Stimulated activated naive CD8-positive, alpha-beta T cell treated with anti-CD3 and anti-CD28 coated beads, Interleukin-15, Interleukin-2, amounts not matched to agents 100 ng/mL and 50 ng/mL, for 24 hours (primary cell): ENCODE results near the gene ARL14EPL.
"Not testable (repeated sequence)": the region's sequence is repeated elsewhere in the genome, so short reads cannot be mapped to it uniquely, and the experiment has no call there.

Source experiments
- H3K27ac Mint-ChIP-seq: one replicate; pipeline ENCODE4 v1.8.0; 2021; ENCODE audit warnings: mild to moderate bottlenecking, mixed read lengths
- H3K27me3 Mint-ChIP-seq: one replicate; pipeline ENCODE4 v1.8.0; 2021; ENCODE audit warnings: mixed read lengths
- H3K36me3 Mint-ChIP-seq: one replicate; pipeline ENCODE4 v1.8.0; 2021; ENCODE audit warnings: low read depth, mixed read lengths
- H3K4me1 Mint-ChIP-seq: one replicate; pipeline ENCODE4 v1.8.0; 2021; ENCODE audit warnings: low read depth, mixed read lengths
- H3K4me3 Mint-ChIP-seq: one replicate; pipeline ENCODE4 v1.8.0; 2021; ENCODE audit warnings: mild to moderate bottlenecking, mixed read lengths
- H3K9me3 Mint-ChIP-seq: one replicate; pipeline ENCODE4 v1.8.0; 2021; ENCODE audit warnings: mixed read lengths

ARL14EPL gene

DNA sequence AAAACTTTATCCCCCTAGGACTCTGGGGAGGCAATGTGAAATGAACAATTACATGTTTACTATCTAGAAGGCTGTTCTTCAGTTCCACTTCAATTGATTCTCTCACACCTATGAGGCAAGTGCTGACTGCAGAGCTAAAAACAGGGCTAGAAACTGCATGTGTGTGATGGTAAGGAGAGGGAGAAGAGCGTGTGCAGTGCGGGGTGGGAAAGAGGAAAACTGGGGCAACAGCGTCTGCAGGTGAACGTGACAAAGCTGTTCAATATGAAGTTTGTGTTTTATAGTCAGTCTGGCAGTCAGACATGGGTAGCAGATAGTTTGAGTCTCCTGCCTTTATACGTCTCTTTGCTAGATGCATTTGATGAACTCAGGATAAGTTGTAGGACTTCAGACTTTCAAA, 45.9 kb downstream of the ARL14EPL start:
- Mint-ChIP-seq H3K27ac (no peak overlapping the region), H3K4me1 (peaks cover 44% of the 10 kb centered on the region), H3K4me3 (no peak overlapping the region), H3K9me3 (peaks cover 13% of the 10 kb centered on the region), H3K36me3 (peaks cover 17% of the 10 kb centered on the region), H3K27me3 (peaks cover 4% of the 10 kb centered on the region)

DNA sequence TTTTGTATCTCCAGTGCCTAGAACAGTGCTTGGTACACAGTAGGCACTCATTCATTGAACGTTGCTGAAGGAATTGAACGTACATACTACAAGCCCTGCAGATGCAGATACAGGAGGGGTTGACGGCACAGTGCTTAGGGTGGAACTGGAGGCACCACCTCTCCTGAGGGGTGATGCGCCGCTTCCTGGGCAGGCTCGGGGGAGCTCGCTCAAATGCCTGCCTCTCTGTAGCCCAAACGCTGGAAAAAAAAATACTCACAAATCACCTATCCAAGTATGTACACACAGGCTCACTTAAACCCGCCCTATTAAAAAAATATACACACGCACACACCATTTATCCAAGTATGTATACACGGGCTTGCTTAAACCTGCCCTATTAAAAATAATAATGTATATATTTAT, 52.0 kb downstream of the ARL14EPL start:
- peaks cover 41% of the 10 kb centered on the region for H3K36me3 Mint-ChIP-seq
- H3K9me3 Mint-ChIP-seq, result no peaks in the 10 kb centered on the region
- peak overlapping the region; percentile 94 for H3K27ac Mint-ChIP-seq
- peaks cover 47% of the 10 kb centered on the region for H3K4me1 Mint-ChIP-seq
- H3K4me3 Mint-ChIP-seq, result peak overlapping the region; percentile 90
- no peaks in the 10 kb centered on the region for H3K27me3 Mint-ChIP-seq

DNA sequence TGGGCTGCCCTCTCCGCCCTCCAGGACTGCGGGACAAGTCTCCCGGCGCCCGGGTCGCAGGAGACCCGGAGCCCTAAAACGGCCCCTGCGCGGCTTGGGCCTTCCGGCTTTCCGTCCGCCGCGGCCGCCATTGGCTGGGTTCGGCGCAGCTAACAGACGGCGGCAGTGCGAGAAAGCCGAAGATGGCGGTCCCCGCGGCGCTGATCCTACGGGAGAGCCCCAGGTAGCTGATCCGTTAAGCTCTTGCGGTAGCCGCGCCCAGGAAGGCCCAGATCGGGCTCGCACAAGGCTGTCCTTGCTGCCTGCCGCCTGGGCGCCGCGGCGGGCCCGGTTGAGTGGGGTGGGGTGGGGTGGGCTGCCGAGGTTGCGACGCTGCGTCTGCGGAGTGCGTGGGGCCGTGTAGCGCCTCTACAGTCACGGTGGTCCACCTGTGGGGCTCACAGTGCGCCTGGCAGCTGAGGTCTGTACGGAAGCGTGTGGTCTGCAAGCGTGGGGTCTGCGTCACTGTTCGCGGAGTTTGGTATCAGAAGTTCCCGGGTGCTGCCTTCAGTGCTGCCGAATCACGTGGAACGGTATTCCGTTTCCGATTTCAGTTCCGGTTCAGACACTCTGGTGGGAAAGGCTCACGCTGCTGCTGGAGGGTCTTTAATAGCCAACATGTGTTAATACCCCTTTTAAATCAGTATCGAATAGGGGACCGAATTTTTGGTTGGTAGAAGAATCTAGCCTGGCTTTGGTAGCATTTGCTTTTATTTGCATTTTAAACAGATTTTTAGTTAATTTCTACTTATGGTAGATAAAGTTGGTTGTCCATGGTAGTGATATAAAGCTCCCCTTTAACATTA, 52.8 kb downstream of the ARL14EPL start, which contains the start of gene COMMD10:
COMMD10 (plus strand) TSS at position 155 of the 845 bp plus-strand sequence.
- peaks cover 47% of the 10 kb centered on the region for H3K4me1 Mint-ChIP-seq

DNA sequence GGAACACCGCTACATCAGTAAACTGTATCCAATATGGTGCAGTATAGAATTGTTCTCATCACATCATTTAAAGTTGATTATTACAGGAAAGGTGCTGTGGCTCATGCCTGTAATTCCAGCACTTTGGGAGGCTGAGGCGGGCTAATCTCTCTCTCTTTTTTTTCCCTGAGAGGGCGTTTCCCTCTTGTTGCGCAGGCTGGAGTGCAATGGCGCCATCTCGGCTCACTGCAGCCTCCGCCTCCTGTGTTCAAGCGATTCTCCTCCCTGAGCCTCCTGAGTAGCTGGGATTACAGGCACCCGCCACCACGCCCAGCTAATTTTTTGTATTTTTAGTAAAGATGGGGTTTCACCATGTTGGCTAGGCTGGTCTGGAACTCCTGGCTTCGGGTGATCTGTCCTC, 54.0 kb downstream of the ARL14EPL start:
- Mint-ChIP-seq H3K4me1 (peaks cover 47% of the 10 kb centered on the region), H3K4me3 (peak overlapping the region; percentile 64), H3K36me3 (peaks cover 42% of the 10 kb centered on the region)
- H3K27me3 Mint-ChIP-seq, H3K9me3 Mint-ChIP-seq, H3K27ac Mint-ChIP-seq: not testable (repeated sequence)

More for the DNA sequence above, 52.8 kb downstream of the ARL14EPL start, which contains the start of gene COMMD10:
- no peaks in the 10 kb centered on the region for H3K27me3 Mint-ChIP-seq
- peak within 1 kb of the TSS; percentile 90 for H3K4me3 Mint-ChIP-seq
- no peaks in the 10 kb centered on the region for H3K9me3 Mint-ChIP-seq
- H3K27ac Mint-ChIP-seq, result peak within 1 kb of the TSS; percentile 94
- H3K36me3 Mint-ChIP-seq, result peaks cover 45% of the 10 kb centered on the region

DNA sequence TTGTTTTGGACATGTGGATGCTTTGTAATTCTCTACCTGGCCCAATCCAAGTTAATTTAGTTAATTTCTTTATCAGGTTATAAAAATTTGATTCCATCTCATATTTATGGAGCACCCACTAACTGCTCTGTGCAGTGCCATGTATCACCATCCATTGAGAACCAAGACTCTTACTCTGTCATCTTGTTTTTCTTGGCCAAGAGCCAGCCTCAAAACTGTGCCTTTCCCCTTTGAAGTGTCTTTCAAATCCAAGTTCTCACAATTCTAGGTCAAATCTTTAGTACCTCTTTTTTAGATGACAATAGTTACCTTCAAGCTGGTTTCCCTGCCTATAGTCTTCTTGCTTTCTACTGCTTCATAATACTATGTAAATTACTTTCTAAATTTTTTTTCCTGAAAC, 55.8 kb downstream of the ARL14EPL start:
- H3K36me3 Mint-ChIP-seq, result peaks cover 44% of the 10 kb centered on the region
- H3K27ac Mint-ChIP-seq, result no peak overlapping the region
- peaks cover 32% of the 10 kb centered on the region for H3K4me1 Mint-ChIP-seq

DNA sequence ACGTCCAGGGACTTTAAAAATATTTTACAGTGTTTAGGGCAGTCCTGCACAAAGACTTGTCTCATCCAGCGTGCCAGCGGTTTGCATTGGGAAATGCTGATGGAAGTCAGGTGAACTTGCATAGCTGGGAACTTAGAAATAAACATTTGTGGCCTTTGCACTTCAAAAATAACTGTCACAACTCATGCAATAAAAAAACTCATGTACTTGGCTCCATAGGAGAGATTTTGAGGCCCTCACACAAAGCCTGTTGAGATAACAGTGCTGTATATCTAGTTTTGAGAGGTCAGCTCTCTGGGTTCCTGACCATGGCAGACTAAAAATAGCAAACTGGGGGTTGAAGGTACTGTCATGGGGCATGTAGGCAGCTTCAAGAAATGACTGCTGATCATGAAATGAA, 58.0 kb downstream of the ARL14EPL start:
- H3K4me1 Mint-ChIP-seq, result peaks cover 22% of the 10 kb centered on the region
- H3K9me3 Mint-ChIP-seq, result no peaks in the 10 kb centered on the region
- no peak overlapping the region for H3K27ac Mint-ChIP-seq
- no peaks in the 10 kb centered on the region for H3K27me3 Mint-ChIP-seq
- H3K36me3 Mint-ChIP-seq, result peaks cover 54% of the 10 kb centered on the region
- no peak overlapping the region for H3K4me3 Mint-ChIP-seq

More for the DNA sequence above, 55.8 kb downstream of the ARL14EPL start:
- H3K9me3 Mint-ChIP-seq, result no peaks in the 10 kb centered on the region
- H3K27me3 Mint-ChIP-seq, result no peaks in the 10 kb centered on the region
- no peak overlapping the region for H3K4me3 Mint-ChIP-seq

DNA sequence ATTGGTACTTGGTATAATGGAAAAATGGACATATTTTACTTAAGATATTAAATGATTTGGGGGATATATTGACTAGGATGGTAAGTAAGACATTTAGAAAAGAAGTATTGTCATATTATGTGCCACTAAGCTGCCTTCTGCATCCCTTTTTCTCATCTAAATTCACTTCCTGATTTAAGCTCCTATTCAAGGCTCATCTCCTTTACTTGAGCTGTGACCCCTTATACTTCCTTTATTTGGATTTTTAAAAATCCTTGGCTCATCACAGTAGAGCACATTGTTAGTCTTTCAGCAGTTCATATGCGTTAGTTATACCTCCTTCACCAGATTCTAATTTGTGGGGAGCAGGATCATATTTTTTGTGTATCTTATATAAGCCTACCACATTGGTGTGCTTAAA, 59.1 kb downstream of the ARL14EPL start:
- Mint-ChIP-seq H3K36me3 (peaks cover 65% of the 10 kb centered on the region), H3K27me3 (no peaks in the 10 kb centered on the region), H3K4me3 (no peak overlapping the region)

DNA sequence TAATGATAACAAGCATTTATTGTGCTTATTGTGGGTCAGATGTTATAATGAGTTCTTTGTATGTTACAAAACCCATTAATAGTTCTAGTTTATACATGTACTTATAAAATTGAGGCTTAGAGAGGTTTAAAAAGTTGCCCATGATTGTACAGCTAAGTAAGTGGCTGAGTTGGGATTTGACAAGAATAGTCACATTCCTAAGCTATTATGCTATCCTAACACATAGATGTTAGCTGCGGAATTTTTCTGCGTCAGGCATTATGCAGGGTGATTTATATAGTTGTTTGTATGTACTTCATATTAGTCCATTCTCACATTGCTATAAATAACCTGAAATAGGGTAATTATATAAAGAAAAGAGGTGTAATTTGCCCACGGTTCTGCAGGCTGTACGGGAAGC, 65.0 kb downstream of the ARL14EPL start:
- H3K4me1 Mint-ChIP-seq, result no peaks in the 10 kb centered on the region
- no peak overlapping the region for H3K27ac Mint-ChIP-seq
- no peak overlapping the region for H3K4me3 Mint-ChIP-seq
- peaks cover 88% of the 10 kb centered on the region for H3K36me3 Mint-ChIP-seq
- H3K27me3 Mint-ChIP-seq, result no peaks in the 10 kb centered on the region
- no peaks in the 10 kb centered on the region for H3K9me3 Mint-ChIP-seq

More for the DNA sequence above, 59.1 kb downstream of the ARL14EPL start:
- H3K4me1 Mint-ChIP-seq, result peaks cover 15% of the 10 kb centered on the region
- no peaks in the 10 kb centered on the region for H3K9me3 Mint-ChIP-seq
- no peak overlapping the region for H3K27ac Mint-ChIP-seq

DNA sequence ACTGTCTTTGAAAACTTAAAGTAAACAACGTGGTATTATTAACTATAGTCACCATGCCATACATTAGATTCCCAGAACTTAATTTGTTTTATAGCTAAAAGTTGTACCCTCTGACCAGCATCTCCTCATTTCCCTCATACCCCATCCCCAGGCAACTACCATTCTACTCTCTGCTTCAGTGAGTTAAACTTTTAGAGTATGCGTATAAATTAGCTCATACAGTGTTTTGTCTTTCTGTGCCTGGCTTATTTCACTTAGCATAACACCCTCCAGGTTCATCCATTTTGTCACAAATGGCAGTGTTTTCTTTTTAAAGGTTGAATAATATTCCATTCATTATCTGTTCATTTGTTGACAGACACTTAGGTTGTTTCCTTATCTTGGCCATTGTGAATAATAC, 66.7 kb downstream of the ARL14EPL start:
- Mint-ChIP-seq H3K4me1 (no peaks in the 10 kb centered on the region), H3K4me3 (no peak overlapping the region), H3K27ac (no peak overlapping the region), H3K36me3 (peaks cover 83% of the 10 kb centered on the region), H3K27me3 (no peaks in the 10 kb centered on the region), H3K9me3 (no peaks in the 10 kb centered on the region)

DNA sequence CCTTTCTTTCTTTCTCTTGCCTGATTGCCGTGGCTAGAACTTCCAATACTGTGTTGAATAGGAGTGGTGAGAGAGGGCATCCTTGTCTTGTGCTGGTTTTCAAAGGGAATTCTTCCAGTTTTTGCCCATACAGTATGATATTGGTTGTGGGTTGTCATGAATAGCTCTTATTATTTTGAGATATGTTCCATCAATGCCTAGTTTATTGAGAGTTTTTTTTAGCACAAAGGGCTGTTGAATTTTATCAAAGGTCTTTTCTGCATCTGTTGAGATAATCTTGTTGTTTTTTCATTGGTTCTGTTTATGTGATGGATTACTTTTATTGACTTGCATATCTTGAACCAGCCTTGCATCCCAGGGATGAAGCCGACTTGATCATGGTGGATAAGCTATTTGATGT, 72.7 kb downstream of the ARL14EPL start:
- H3K9me3 Mint-ChIP-seq, result not testable (repeated sequence)

More for the DNA sequence above, 72.7 kb downstream of the ARL14EPL start:
- H3K4me1 Mint-ChIP-seq, result peaks cover 15% of the 10 kb centered on the region
- H3K27ac Mint-ChIP-seq, H3K27me3 Mint-ChIP-seq, H3K4me3 Mint-ChIP-seq: not testable (repeated sequence)
- H3K36me3 Mint-ChIP-seq, result peaks cover 79% of the 10 kb centered on the region
